ENCODE results near the gene PKNOX1.
"Not testable (repeated sequence)": the region's sequence is repeated elsewhere in the genome, so short reads cannot be mapped to it uniquely, and the experiment has no call there.

Gene PKNOX1

DNA sequence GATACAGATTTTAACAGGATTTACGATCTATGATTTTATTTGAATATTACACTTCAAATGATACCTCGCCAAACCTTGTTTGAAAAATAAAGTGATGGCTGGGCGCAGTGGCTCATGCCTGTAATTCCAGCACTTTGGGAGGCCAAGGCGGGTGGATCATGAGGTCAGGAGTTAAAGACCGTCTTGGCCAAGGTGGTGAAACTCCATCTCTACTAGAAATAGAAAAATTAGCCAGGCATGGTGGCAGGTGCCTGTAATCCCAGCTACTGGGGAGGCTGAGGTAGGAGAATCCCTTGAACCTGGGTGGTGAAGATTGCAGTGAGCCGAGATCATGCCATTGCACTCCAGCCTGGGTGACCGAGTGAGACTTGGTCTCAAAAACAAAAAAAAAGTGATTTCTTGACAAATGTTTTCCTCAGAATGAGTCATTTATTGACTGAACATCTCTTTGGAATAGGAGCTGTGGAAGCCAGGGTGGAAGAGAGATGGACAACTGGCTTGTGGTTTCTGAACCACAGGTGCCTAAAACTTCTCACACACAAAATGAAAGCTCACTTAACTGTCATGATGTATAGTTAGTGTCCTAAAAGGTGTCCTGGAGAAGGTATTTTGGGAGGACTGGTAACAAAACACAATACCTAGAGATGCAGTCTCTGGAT, 11.9 kb downstream of the PKNOX1 start:
- no peak for DNase-seq

DNA sequence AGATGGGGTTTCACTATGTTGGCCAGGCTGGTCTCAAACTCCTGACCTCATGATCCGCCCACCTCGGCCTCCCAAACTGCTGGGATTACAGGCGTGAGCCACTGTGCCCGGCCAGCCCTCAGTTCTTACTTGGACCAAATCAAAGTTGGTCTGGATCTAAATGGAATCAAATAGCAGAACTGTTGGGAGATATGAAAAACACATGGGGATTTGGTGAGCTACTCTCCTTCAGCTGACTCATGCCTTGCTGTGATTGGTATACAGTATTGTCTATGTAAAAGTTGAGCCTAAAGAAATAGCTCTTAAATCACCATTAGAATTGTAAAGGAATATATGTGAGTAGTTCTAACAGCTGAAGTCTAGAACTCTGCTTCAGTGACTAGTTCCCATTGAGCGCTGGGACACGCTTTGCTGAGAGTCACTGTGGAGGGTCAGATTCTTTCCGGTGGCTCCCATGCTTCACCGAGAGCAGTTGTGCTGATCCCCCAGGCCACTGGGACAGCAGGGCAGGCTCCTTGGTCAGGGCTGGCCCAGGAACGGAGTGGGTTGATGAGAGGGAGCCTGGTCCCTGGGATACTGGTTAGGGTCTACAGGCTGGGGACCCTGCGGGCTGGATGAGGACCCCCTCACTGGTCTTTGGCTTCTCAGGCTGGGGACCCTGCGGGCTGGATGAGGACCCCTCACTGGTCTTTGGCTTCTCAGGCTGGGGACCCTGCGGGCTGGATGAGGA, 14.0 kb downstream of the PKNOX1 start:
- DNase-seq = no peak

DNA sequence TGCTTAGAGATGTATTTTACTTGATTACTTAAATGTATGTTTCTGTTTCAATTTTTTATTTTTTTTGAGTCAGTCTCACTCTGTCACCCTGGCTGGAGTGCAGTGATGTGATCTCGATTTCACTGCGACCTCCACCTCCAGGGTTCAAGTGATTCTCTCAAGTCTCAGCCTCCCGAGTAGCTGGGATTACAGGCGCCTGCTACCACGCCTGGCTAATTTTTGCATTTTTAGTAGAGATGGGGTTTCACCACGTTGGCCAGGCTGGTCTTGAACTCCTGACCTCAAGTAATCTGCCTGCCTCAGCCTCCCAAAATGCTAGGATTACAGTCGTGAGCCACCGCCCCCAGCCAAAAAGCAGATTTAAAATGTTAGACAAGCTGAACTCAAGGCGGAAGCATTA, 15.0 kb downstream of the PKNOX1 start:
- not testable (repeated sequence) for DNase-seq

DNA sequence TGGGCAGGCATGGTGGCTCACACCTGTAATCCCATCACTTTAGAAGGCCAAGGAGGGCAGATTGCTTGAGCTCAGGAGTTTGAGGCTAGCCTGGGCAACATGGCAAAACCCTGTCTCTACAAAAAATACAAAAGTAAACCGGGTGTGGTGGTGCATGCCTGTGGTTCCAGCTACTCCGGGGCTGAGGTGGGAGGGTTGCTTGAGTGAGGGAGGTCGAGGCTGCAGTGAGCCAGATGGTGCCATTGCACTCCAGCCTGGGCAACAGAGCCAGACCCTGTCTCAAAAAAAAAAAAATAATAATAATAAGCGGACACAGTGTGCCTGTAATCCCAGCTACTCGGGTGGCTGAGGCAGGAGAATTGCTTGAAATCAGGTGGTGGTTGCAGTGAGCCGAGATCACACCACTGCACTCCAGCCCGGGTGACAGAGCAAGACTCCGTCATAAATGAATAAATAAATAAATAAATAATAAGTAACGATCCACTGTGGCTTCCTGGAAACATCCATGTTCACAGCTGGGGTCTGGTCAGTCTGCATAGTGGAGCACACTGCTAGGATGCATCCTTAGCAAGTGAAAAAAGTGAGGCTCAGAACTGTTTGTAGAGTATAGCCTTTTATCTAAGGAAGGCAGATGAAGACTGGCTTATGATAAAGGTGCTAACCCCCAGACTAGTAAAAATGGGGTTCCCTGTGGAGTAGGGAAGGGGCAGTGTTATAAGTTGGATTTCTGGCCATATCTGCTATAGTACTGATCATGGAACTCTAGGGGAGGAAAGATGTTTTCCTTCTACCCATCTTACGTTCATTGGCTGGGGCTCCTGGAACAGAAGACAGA, 15.7 kb downstream of the PKNOX1 start:
- no peak for DNase-seq

DNA sequence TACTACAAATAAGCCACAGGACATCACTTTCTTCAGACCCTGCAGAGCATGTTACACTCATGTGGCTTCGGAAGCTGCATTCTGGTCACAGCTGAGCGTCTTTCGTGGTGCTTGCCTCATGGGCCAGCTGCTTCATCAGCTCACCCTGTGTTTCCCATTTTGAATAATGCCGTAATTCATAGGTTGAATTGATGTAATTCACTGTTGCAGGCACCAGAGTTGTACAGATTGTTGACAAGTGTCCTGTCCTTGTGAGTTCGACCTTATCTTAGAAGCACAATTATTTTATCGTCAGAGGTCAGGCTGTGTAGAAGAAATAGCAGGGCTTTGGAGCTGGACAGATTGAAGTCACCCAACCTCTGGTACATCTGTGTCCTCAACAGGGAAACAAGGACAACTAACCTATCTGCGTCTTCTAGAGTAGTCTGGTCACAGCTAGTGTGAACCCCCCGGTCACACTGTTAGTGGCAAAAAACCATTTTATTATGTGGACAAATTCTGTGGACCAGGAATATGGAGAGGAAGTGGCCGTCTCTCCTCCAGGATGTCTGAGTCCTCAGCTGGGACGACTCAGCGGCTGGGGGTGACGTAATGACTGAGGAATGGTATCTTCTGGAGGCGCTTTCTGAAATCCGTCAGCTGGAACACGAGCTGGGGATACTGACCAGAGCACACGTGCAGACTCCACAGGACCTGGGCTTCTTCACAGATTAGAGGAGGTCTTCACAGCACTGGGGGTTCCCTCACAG, 17.8 kb downstream of the PKNOX1 start:
- no peak for DNase-seq

DNA sequence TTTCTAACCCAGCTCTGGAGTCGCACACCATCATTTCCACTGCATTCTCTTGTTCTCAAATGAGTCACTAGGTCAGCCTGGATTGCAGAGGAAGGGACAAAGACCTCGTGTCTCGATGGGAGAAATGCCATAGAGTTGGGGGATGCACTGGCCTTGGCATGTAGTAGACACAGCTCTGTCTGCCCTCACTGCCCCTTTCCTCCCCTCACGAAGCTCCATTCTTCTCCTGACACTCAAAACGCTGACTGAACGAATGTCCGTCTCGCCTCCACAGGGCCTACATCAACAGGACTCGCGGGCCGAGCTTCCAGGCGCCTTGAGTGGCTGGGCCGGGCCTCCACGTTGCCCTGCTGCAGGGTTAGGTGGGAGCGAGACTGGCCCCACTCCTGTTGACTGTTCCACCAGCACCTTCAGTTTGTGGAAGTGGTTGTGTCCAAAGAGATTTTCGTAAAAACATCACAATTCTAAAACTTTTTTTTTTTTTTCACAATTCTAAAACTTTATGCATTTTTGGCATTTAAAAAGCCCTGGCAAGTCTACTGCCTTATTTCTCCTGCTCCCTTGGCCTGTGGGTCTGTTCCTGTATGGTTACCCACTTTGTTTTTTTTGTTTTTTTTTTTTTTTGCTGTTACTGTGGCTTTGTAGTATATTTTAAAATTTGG, 18.8 kb downstream of the PKNOX1 start:
- DNase-seq = no peak

DNA sequence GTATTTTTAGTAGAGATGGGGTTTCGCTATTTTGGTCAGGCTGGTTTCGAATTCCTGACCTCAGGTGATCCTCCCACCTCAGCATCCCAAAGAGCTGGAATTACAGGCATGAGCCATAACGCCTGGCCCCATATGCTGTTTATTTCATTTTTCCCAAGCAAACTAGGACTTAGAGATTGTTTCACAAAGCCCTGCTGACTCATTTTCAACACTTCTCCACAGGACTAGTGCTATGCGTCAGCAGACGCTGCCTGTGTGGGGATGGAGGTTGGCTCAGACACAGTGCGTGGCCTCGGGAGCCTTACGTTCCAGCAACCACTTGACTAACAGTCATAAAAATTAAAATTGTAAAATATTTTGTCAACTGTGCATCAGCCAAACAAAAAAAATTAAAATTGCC, 22.7 kb downstream of the PKNOX1 start:
- no peak for DNase-seq

DNA sequence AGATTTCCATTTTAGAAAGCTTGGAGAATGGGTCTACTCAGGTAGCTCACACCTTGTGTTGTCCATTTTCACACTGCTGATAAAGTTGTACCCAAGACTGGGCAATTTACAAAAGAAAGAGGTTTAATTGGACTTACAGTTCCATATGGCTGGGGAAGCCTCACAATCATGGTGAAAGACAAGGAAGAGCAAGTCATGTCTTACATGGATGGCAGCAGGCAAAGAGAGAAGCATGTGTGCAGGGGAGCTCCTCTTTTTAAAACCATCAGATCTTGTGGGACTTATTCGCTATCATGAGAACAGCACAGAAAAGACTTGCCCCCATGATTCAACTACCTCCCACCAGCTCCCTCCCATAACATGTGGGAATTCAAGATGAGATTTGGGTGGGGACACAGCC, 23.6 kb downstream of the PKNOX1 start:
- DNase-seq = not testable (repeated sequence)

DNA sequence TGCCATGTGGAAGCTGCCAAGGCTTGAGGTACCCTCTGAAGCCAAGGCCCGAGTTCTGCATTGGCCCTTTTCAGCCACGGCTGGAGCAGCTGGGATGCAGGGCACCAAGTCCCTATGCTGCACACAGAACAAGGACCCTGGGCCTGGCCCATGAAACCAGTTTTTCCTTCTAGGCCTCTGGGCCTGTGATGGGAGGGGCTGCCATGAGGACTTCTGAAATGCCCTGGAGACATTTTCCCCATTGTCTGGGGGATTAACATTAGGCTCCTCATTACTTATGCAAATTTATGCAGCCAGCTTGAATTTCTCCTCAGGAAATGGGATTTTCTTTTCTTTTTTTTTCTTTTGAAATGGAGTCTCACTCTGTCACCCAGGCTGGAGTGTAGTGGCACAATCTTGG, 24.8 kb downstream of the PKNOX1 start:
- not testable (repeated sequence) for DNase-seq

DNA sequence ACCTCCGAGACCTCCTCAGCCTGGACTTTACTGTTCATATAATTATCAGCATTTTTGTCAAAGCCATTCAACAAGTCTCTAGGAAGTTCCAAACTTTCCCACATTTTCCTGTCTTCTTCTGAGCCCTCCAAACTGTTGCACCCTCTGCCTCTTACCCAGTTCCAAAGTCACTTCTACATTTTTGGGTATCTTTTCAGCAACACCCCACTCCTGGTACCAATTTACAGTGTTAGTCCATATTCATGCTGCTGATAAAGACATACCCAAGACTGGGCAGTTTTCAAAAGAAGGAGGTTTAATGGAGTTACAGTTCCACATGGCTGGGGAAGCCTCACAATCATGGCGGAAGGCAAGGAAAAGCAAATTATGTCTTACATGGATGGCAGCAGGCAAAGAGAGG, 25.7 kb downstream of the PKNOX1 start:
- not testable (repeated sequence) for DNase-seq

DNA sequence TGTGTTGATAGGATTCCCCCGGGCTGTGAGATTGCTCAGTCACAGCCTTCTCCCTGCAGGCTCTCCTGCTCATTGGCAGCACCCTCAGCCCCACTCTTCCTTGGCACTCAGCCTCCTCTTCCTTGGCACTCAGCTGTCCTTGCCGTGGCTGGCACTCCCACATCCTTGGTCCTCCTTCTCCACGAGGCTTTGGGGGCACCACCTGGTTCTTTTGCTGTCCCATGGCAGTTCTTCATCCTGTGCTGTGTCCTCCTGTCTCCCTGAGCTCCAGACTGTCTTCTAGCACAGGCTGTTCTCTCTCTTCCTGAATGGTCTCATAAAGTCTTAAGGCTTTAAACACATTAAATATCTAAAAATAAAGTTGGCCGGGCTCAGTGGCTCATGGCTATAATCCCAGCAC, 27.0 kb downstream of the PKNOX1 start:
- no peak for DNase-seq

DNA sequence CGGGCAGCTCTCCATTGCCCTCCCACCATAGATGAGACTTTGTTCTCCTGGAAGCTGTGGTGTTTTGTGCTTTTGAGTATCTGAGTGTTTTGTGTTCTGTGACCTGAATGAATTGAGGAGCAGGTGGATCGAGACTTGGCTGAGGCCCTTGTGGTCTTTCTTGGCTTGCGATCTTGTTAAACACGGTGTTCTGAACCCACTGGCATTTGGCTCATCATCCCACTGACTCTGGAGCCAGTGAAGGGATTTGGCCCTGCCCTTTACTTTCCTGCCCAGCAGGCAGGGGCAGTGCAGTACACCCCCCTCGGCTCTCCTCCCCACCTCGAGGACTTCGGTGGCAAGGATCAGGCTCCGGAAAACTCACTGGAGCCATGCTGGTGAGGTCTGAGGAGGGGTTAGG, 30.6 kb downstream of the PKNOX1 start:
- DNase-seq = no peak

DNA sequence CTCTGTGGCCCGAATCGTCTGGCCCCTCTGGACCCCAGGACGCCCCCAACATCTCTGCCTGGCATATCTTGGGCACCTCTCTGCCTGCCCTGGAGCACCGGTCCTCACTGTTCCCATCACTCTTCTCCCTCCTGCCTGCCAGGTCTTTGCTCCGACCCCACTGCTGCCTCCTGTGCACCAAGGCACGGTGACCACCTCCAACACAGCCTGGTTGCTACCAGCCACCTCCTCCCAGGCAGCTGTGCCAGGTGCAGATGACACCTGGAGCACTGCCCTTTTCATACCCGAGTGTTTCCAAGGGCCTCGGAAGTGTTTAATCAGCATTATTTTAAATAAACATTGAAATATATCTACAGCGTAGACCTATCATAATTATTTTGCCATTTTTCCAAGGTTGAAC, 31.3 kb downstream of the PKNOX1 start:
- no peak for DNase-seq

DNA sequence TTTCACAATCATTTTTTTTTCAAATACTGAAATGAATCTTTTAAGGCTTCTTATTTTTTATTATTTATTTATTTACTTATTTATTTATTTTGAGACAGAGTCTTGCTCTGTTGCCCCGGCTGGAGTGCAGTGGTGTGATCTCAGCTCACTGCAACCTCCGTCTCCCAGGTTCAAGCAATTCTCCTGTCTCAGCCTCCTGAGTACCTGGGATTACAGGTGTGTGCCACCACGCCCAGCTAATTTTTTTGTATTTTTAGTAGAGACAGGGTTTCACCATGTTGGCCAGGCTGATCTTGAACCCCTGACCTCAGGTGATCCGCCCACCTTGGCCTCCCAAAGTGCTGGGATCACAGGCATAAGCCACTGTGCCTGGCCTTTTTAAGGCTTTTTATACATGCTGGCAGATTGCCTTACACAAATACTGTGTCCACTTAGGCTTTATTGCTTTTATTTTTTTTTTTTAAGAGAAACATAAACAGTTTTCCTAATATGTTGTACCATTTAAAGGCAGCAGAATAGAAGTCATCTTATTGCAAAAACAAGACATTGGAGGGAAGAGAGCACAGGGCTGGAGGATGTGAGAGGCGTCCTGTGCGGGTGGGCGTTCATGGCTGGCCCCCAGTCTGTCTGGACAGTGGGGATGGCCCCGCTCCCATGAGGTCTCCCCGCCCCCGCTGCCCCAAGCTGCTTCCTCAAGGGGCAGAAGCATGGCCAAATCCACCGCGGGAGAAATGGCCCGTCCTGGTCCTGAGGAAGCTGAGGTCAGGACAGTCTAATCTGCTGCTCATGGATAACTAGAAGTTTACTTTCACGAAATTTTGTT, 31.9 kb downstream of the PKNOX1 start:
- not testable (repeated sequence) for DNase-seq

DNA sequence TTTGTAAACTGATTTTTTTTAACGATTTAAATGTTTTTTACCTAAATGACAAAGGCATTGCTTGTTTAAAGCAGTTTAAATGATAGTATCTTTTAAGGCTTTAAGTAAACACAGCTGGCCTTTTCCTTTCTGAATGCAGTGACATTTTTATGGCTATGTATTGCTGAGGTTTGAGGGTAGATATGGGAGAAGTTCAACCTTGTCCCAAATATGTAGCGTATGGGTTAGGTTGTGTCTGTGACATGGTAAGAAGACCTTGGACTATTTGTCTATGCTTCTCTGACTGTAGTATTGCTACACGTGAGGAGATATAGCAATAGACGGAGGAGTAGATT, 32.5 kb downstream of the PKNOX1 start:
- no peak for DNase-seq

DNA sequence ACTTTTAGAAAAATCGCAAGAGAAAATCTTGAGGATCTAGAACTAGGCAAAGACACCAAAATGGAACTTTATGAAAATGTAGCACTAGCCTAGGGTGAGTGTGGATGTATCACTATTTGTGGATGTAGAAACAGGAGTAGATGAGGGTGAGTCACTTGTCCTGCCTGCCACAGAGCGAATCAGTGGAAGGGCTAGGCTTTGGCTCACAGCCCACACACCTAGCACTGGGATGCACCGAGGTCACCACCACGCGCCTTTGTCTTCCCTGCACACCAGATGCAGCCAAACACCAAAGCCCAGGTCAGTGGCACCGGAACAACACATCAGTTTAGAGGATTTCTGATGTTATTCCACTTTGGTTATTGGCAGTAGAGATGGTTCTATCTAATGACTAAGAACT, 38.2 kb downstream of the PKNOX1 start:
- no peak for DNase-seq

DNA sequence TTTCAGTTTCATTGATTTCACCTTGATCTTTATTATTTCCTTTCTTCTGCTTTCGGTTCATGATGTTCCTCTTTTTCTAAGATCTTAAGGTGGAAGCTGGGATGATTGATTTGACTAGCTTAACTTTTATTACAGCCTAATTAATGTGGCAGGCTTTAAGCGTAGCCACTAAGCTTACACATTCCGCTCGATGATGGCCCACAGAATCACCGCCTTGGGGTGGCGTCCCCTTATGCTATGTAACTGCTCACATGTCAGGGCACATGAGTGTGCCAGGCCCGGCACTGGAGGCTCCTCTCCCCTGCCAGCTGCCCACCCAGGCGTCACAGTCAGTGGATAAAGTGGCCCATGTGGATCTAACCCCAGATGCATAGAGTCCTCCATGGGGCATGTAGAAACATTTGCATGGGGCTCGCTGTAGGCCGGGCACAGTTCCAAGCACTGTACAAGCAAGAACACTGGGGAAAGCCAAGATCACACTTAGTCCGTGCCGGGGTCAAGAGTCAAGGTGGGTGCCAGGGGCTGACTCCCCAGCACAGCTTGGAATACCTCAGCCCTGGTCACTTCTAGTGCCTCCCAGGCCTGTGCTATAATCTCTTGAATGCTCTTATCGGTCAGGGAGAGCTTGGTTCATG, 41.7 kb downstream of the PKNOX1 start:
- DNase-seq = no peak

DNA sequence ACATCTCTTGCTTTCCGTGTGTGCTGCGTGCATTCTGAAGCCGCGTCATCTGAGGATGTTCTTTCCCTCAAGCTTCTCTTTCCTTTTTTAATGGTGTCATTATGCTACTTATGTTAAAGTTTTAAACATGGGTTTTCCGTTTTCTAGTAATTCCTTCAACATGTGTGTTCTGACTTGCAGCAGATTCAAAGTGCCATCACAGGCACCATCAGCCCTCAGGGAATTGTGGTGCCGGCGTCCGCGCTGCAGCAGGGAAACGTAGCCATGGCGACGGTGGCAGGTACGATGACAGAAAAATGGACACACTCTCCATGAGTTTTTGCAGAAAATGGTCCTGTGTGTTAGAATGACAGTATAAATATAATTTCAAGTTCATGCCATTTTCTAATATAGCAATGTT, 42.4 kb downstream of the PKNOX1 start:
- no peak for DNase-seq

DNA sequence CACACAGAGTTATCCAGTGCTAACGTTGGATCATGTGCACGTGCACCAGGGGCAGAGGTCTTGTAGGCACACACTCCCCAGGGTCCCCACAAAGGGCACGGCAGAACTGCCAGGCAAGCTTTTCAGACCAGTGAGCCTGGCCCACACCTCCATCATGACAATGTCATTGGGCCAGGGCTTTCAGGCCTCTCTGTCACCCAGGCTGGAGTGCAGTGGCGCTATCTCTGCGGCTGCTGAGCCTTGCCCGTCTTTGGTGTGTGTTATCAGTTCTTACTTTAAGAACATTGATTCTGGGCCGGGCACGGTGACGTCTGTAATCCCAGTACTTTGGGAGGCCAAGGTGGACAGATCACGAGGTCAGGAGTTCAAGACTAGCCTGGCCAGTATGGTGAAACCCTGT, 44.2 kb downstream of the PKNOX1 start:
- DNase-seq = no peak

DNA sequence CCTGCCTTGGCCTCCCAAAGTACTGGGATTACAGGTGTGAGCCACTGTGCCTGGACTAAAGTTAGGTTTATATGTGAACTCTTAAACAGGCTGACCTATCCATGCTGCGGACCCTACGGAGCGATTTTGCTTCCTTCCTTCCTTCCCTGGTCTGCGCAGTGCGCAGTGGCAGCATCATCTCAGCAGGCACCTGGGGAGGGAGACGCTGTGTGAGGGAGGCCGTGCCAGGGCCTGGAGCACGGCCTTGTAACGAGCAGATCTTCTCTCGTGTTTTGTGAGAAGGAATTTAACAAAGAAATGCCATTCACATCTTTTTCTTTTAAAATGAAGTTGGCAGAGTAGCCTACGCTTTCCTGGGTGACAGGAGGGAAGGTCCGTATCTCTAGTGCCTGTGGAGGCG, 45.8 kb downstream of the PKNOX1 start:
- no peak for DNase-seq

DNA sequence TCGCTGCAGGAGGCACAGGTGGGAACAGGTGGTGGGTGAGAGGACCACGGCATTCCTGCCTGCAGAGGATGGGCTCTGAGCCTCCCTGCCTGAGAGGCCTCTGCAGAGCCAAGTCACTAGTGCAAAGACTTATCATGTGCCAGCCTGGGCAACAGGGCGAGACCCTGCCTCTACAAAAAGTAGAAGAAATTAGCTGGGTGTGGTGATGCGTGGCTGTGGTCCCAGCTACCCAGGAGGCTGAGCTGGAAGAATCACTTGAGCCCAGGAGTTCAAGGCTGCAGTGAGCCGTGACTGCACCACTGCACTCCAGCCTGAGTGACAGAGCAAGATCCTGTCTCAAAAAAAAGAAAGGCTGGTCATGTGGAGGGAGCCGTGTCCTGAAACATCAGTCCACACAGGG, 46.4 kb downstream of the PKNOX1 start:
- DNase-seq = no peak

Data from COR-L47 (cell line).